Amniotic epithelial cell (primary cell): ENCODE results near the gene TXNDC5.
"Not testable (repeated sequence)": the region's sequence is repeated elsewhere in the genome, so short reads cannot be mapped to it uniquely, and the experiment has no call there.

ENCODE experiments used
- DNase-seq: peaks from one replicate; pipeline ENCODE4 v3.0.0-alpha.2; 2010; ENCODE audit warnings: low read depth

Gene TXNDC5

GRCh38 chr6:7914311-7914710 is 3.7 kb upstream of the TXNDC5 start:
- no peak for DNase-seq

DNA sequence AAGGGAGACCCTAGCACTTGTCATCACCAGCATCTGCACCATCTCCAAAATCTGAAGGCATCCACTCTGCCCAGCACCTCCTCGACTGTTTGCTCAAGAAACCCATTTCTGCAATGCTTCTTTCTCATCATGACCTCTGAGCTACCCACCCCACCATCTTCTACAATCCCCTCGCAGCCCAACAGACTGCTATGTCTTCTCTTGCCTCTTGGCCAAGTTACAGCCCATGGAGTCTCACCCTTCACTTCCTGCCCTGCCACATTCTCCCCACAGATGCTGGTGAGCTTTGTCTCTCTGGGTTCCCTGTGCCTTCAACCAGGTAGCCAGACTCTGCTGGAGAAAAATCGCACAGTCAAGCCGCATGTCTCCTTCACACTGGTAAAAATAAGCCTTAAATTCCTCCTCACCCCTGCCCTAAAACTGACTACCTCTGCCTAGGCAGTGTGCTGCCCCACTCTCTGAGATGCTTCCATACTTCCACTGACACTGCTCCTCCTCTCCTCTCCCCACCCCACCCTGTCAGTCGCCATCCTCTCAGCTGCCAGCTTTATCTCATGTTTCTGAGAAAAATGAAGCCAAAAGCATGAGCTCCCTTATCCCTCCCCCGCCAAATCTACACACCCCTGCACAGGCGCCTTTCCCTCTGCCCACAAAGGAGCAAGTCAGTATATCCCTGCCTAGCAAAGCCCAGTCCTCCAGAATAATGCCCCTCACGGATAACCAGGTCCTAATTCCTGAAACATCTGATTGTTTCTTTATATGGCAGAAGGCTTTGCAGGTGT is 2.3 kb upstream of the TXNDC5 start:
- DNase-seq: no peak

GRCh38 chr6:7912024-7912423 is 1.4 kb upstream of the TXNDC5 start:
- DNase-seq: no peak

DNA sequence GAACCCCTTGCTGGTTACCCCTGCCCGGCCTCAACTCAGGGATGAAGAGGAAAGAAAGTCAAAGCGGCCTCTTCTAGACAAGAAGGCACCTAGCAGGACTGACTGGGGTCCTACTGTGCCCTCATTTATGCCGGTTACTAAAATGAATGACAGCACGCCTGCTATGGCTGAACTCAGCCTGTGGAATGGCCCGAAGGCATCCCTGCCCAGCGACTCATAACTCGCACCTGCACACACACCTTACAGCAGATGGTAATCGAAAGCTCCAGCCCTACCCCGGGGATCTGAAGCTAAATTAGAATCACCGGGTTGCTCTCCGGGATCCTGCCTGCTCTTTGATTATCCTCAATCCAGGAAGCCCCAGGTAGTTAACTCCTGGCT is 747 bp upstream of the TXNDC5 start:
- DNase-seq: no peak

DNA sequence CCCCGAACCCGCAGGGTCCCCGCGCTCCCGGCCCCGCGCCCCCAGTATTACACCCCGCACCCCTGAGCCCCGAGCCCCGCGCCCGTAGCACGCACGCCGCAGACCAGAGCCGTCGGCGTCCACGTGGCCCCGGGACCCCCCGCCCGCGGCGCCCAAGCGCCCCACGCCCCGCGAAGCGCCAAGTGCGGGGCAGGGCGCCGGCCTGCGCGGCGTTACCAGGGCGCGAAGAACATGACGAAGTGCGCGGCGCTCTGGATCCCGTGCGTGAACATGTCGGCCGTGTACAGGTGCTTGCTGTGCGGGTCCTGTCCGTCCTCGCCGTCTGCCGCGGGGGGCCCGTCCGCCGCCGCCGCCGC is 312 bp downstream of the TXNDC5 start:
- DNase-seq: peak; percentile 40

GRCh38 chr6:7909323-7910276 is 988 bp downstream of the TXNDC5 start:
- DNase-seq: no peak

GRCh38 chr6:7907159-7907558 is 3.4 kb downstream of the TXNDC5 start:
- DNase-seq: no peak

DNA sequence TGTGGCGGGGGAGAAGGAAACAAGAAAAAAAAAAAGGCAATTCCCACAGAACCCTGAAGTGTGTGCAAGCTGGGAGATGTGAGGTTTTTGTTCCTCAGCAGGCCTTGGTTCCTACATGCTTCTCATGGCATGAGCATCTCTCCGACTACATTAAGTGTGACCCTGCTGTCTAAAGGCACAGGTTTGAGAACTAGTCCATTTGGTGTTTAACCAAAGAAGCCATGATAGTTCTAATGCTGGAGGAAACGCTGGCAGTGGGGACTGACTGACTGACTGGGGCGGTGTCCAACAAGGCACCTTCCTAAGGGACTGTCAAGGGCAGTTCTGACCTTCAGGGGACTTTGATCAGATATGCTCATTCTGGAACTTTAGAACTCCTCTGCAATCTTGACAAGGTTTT is 3.8 kb downstream of the TXNDC5 start:
- DNase-seq: no peak

DNA sequence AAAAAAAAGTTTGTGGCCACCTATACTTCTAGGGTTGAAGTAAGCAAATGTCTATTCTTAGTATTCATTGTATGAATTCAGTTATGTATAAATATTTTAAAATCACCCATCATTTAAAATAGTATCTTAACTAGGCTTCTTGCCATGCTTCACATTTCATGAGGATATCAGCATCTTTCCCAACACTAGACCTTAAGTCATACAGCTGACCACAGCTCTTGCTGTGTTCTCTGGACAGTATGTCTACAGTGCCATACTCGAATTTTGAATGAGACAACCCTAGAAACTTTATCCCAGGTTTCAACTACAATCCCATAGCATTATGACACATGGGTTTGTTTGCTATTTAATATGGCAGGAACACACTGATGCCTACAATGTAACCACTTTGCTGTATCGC is 5.2 kb downstream of the TXNDC5 start:
- DNase-seq: peak; percentile 77

DNA sequence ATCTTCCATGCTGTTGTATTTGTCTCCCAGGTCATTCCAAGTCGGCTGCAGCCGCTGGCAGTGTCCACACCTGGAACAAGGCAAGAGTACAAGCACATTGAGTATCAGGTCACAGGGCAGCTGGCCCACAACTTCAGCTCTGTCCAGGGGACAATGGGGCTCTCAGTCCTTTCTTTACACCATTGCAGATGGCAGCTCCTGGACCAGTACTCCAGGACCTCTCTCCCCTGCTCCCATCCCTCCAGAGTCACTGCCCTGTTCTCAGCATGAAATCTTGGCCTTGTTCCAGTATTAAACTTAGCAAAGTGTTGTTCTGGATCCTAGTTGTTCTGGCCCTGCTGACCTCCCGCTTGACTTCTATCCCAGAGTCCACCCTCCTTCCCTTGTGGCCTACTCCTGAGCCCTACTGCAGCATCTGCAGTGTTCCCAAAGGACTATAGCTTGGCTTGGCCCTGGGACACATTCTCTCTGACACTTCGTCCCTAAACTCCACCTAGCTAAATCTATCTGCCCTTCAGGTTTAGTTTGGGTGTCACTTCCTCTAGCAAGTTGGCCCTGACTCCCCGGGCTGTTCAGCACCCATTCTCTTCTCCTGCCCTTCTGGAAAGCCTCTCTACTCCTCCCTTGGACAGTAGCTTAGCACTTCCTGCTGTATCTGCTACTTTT is 5.8 kb downstream of the TXNDC5 start:
- no peak for DNase-seq

DNA sequence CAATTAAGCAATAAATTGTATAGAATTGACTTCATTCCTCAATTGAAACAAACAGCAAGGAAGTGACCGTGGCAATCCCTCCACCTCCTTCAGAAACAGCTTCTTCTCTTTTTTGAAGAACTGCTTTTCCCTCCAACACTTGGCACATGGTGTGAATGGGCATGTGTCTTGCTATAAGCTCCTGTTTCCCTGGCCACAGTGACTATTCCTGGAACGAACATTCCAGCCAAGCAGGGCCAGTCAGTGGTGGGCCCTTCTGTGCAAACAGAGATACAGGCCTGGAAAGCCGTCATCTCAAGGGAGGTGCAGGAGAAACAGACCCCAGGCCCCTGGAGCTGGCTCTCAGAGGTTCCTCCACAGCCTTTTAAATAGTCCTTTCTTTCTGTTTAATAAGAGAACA is 6.9 kb downstream of the TXNDC5 start:
- DNase-seq: no peak

DNA sequence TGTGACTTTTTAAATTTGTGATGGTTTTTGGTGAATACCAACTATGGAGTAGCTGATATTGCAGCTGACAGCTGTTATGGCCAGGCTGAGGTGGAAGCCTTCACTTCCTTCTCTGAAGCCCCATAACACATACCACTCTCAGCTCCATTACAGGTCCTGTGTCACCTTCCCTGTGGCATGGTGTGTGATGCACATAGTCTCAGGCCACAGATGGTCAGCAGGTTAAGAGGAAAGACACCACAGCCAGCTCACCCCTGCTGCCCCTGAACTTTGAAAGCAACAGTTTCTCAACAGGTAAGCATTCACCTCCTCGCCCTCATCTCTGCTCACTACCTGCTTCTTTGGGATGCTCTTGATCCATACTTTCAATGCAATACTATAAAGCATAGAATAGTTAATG is 7.7 kb downstream of the TXNDC5 start:
- no peak for DNase-seq

- DNase-seq: no peak
Measured at GRCh38 chr6:7902221-7902620, 8.4 kb downstream of the TXNDC5 start.

GRCh38 chr6:7901780-7902179 is 8.8 kb downstream of the TXNDC5 start:
- DNase-seq: no peak

DNA sequence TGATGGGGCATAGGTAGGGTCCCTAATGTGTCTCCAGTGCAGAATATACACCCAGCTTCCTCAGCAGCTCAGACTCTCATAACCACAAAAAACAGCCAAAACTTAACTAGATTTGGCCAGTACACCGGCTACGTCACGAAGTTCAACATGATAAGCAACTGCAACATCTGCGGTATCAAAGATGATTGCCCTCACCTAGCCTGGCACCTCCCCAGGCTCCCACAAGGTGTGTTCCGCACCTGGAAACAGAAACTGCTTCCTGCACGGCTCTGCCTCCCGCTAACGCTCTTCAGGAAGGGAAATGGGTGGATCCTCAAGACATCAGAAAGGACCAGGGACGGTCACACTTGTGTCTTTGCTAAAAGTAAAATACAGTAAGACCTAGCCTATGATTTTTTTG is 9.5 kb downstream of the TXNDC5 start:
- no peak for DNase-seq

GRCh38 chr6:7900621-7901020 is 10.0 kb downstream of the TXNDC5 start:
- DNase-seq: no peak

GRCh38 chr6:7899889-7900213 is 10.7 kb downstream of the TXNDC5 start:
- no peak for DNase-seq

DNA sequence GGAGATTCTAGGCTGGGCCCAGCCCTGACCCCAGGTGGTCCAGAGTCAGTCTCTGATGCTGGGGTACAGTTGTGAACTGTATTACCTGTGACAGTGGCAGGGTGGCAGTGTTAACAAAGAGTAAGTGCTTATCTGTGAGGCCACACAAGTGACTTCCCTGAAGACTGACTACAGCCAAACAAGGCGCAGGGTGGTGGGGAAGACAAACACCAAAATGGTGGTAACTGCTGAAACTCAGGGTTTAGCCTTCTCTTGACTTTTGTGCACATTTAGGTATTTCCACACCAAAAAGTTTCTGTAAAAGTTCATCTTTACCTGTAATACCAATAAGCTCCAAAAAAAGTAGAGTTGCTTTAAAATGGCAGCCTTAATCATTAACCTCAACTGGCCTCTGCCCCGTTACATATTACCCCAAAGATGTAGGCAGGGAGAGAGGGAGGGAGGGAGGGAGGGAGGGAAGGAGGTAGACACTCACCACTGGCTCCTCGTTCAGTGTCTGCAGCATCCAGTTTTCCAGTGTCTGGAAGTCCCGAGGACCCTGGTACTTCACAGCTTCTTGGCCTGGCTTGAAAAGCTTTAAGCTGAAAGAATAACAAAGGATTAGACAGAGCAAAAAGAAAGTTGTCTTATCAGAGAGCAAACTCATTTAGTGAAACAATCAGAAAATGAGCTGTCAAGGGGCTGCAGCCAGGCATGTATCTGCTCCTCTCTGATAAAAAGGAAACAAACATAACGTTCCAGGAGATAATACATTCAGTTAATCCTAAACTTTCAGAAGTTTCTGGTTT is 11.3 kb downstream of the TXNDC5 start:
- DNase-seq: peak; percentile 60

GRCh38 chr6:7898193-7898586 is 12.4 kb downstream of the TXNDC5 start:
- not testable (repeated sequence) for DNase-seq

DNA sequence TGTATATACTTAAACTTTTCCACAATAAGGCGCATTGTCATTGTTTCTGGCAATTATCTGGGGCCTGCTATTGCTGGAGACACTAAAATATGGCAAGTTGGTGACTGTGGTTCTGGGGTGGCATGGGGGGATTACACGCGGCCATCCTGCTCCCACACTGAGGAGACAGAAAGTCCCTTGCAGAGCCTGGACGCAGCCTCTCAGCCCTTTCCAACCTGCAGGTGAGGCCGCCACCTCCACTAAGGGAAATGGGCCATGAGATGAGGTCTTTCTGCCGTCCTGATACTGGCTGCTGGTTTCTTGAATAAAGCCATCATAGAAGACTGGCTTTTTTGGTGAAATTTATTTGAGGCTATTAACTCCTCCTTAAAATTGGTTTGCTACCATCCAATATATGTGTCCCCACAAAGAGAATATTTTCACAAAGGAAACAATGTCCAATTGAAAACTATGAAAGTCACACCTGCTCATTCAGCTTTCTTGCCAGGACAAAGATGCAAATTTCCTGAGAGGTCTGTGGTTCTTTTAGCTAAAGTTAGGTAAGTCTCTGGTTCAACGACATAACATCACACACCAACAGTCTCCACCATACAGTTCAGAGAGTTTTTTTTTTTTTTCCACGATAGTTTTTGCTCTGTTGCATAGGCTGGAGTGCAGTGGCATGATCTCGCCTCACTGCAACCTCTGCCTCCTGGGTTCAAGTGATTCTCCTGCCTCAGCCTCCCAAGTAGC is 13.0 kb downstream of the TXNDC5 start:
- no peak for DNase-seq

- no peak for DNase-seq
Measured at GRCh38 chr6:7896465-7896987, 14.1 kb downstream of the TXNDC5 start.
